Measurements from ENCODE around the gene PLCG2.
"Not testable (repeated sequence)": the region's sequence is repeated elsewhere in the genome, so short reads cannot be mapped to it uniquely, and the experiment has no call there.

The PLCG2 gene

GRCh38 chr16:81790830-81791435 is 11.8 kb downstream of the PLCG2 start:
- no peak for DNase-seq

DNA sequence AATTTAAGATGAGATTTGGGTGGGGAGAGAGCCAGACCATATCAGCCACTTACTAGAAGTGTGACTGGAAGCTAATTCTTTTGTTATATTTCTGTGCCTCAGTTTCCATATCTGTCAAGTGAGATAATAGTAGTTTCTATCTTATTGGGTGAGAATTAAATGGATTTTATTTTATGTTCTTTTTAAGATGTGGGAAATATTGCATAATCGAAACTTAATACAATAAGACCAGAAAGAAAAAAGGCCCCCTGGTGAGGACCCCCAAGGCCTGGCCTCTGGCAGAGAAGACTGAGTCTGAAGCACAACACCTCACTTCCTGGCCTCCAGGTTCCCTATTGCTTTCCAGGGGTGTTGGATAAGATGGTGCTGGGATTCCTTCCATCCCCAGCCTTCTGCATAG is 13.7 kb downstream of the PLCG2 start:
- no peak for DNase-seq

DNA sequence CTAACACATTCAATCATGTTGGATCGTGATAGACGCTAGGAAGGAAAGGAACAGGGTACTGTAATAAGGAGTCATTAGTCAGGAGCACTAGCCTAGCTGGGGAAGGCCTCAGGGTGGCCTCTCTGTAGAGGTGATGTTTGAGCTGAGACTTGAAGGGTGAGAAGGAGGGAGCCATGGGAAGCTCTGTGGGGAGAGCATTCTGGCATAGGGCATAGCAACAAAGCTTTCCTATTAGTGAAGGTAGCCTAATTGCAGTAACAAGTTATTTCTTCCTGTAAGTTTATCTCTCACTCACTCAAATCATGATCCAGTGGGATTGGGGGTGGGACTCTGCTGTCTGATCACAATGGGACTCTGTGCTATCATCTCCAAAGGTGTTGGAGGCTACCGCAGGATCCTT is 16.1 kb downstream of the PLCG2 start:
- DNase-seq = no peak

DNA sequence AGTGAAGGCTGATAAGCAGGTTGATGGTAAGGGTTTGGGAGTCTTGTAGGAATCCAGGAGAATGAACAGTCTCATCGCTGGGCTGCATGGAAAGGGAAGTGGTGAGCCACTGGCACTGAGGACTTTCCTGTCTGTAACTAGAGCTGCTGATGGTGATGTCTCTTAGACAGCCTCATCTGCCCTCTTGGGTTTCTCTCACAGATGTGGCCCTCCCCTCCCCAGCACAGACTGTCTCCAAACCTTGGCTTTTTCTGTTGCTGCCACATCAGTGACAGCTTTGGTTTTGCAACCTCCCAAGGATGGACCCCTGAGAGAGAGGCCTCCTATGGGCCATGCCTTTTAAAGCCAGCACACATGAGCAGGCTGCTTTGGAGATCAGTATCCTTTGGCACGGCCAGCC is 16.9 kb downstream of the PLCG2 start:
- DNase-seq = no peak

GRCh38 chr16:81796583-81797346 is 17.7 kb downstream of the PLCG2 start:
- no peak for DNase-seq

DNA sequence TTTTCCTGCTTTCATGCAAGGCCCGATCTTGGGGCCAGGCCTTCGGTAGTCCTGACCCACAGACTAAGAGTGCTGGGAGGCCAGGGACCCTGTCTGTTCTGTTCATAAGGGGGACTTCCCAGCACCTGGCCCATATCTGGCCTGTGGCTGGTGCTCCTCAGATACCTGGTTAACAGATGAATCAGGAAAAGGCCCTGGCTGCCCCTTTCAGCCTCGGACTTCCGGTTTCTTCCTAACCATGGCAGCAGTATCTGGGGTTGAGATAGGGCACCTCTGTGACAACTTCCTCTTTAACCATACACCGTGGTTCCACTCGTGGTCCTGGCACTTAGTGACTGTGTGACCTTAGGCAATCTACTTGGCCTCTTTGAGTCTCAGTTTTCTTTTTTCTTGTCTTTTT is 18.4 kb downstream of the PLCG2 start:
- no peak for DNase-seq

GRCh38 chr16:81798311-81799137 is 19.4 kb downstream of the PLCG2 start:
- DNase-seq = no peak

GRCh38 chr16:81799138-81799504 is 20.0 kb downstream of the PLCG2 start:
- no peak for DNase-seq

DNA sequence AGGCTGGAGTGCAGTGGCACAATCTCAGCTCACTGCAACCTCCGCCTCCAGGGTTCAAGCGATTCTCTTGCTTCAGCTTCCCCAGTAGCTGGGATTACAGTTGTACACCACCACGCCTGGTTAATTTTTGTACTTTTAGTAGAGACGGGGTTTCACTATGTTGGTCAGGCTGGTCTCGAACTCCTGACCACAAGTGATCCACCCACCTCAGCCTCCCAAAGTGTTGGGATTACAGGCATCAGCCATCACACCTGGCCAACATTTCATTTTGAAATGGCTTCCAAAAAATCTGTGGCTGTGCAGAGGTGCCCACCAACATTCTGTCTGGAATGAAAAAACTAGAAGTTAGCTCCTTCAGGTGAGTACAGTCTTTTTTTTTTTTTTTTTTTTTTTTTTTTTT is 22.6 kb downstream of the PLCG2 start:
- DNase-seq = not testable (repeated sequence)

- DNase-seq = no peak
These were observed 24.2 kb downstream of the PLCG2 start for GRCh38 chr16:81803332-81803731.

DNA sequence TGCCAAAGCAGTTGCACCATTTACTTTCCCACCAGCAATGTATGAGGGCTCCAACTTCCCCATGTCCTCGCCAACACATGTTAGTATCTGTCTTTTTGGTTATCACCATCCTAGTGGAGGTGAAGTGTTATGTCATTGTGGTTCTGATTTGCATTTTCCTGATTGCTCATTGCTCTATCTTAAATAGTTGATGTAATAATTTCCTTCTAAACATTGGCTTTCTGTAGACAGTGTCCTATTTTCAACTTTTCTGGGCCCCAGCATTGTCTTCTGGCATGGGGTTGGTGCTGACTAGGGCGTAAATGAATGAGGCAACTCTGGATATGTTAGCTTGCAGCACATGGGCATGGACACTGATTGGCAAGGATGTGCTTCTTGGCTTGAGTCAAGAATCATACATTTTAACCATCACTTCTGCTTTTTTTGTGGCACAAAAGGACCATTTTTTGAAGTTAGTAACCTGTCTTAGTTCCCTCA is 25.1 kb downstream of the PLCG2 start:
- no peak for DNase-seq

- DNase-seq = no peak
These were observed 27.6 kb downstream of the PLCG2 start for GRCh38 chr16:81806696-81807095.

DNA sequence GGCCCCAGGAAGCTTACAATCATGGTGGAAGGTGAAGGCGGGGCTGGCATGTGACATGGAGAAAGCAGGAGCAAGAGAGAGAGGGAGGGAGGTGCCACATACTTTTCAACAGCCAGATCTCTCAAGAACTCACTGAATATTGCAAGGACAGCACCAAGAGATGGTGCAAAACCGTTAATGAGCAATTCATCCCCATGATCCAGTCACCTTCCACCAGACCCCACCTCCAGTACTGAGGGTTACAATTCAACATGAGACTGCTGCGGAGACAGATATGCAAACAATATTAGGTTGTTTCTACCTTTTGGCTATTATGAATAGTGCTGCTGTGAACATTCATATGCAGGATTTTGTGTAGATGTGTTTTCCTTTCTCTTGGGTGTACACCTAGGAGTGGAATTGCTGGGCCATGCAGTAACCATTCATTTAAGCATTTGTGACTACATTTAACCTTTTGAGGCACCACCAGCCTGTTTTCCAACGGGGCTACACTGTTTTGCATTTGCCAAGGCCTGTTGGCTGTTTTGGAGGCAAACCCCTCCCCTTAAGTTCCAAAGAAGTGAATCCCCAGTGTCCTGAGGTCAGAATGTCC is 28.8 kb downstream of the PLCG2 start:
- no peak for DNase-seq

DNA sequence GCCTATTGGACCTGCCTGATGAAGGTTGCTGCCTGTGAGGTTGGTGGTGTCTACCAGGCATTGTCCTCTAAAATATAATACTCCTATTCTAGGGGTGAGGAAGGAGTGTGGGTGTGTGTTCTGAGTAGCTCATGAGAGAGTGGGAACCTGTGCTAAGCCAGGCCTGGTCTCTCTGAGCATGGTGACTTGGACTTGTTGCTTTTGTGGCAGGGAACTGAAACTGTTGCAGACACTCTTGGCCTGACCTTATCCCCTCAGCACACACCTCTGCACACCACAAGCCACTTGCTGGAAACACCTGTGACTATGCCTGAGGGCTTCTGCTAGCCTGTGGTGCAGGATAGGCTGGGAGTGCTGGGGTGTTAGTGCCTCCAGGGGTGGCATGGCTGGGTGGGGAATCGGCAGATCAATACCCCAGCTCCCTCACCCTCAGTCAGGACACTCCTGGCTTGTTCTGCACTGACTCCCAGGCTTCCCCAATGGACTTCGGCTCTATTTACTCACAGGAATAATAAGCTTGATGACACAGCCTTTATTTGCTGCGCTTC is 29.9 kb downstream of the PLCG2 start:
- no peak for DNase-seq

GRCh38 chr16:81809567-81809966 is 30.5 kb downstream of the PLCG2 start:
- DNase-seq = no peak

GRCh38 chr16:81810361-81810760 is 31.3 kb downstream of the PLCG2 start:
- DNase-seq = no peak

DNA sequence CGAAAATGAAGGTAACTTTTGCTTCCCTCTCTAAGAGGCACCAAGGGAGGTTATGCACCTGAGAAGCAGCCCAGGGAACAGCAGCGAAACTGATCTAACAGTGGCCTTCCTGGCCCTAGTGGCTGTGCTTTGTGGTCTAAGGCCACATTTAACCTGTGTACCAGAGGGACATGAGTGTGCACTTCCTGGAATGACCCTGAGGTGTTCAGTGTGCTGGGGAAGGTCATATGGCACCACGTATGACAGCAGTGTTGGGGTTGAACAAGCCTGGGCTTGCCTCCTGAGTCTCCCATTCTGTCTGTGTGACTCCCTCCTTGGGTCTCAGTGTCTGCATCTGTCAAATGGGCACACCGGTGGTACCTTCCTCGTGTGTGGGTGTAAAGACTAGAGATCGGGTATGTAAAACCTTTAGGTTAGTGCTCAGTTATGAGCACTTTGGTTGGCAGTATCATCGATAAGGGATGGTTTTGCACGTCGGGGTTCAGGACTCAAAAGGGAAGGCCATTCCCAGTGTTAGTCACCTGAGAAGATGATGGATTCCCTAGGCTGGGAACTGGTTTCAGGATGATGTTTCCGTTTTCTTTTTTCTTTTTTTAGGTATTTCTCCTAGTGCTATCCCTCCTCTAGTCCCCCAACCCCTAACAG is 31.9 kb downstream of the PLCG2 start:
- no peak for DNase-seq

DNA sequence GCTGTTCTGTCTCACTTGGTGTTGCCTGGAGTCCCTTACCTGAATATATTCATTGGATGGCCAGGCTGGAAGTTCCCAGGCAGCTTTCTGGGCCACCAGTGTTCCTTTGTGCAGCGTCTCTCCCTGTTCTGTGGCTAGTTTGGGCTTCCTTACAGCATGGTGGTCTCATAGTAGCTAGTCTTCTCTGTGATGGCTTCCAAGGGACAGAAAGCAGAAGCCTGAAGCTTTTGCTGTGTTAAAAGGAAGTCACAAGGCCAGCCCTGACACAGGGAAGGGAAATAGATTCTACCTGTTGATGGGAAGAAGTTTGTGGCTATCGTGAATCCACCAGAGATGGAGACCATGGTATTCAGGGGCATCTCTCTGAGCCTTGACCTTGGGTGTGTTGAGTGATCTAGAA is 34.6 kb downstream of the PLCG2 start:
- DNase-seq = no peak

DNA sequence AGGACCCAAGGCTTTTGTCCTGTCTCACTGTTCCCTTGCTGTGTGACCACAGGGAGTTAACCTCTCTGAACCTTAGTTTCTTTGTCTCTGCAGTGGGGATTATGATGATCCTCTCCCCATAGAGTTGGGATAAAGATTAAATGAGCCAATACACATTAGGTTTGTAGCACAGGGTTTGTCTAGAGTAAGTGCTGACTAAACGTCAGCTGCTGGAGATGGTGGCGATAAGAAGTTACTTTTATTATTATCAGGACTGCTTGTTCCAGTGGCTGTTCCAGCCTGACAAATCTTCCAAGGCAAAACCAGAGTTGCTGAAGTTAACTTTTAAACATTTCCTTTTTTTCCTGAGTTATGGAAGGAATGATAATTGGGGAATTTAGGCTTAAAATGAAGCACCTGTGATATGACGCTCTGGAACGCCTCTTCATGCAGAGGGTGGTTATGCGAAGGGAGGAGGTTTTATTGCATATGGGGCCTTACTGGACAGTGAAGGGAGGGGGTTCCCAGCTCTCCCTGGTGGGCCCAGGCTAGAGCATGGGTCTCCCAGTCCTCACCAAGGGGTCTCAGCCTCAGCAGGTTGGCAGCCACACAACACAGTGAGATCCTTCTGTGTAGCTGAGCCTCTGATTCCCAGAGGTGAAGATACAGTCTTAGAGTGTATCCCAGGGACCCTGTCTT is 35.8 kb downstream of the PLCG2 start:
- no peak for DNase-seq

DNA sequence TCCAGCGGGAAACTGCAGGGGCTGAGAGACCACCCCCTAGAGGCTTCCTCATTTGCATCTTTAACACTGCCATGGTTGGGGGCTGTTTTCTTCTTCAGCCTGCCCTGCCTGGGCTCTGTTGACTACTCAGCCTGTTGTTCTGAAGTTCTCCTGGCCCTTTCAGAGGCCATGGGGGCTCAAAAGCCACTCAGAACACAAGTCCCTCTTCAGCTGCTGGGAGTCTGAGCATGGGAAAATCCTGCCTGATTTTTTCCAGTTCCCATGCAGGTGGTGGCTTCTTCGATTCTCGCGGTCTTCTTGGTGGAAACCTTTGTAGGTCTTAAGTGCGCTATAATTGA is 36.3 kb downstream of the PLCG2 start:
- DNase-seq = no peak

GRCh38 chr16:81816351-81816750 is 37.3 kb downstream of the PLCG2 start:
- no peak for DNase-seq

GRCh38 chr16:81816793-81817210 is 37.7 kb downstream of the PLCG2 start:
- DNase-seq = no peak
